ENCODE measurements around the gene TPRX2.

DNA sequence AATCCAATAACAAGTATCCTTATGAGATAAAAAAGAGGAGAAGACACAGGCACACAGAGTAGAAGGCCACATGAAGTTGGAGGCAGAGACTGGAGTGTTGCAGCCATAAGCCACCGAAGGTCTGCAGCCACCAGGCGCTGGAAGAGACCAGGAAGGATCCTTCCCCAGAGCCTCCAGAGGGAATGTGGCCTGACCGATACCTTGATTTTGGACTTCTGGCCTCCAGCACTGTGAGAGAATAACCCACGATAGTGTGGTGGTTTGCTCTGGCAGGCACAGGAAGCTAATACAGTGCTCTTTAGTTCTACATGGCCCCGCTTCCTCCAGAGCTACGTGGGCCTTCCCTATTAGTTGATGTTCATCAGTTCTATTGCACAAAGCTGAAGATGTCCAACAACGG, 42.3 kb downstream of the TPRX2 start:
- TF ChIP-seq, protein P1, sequence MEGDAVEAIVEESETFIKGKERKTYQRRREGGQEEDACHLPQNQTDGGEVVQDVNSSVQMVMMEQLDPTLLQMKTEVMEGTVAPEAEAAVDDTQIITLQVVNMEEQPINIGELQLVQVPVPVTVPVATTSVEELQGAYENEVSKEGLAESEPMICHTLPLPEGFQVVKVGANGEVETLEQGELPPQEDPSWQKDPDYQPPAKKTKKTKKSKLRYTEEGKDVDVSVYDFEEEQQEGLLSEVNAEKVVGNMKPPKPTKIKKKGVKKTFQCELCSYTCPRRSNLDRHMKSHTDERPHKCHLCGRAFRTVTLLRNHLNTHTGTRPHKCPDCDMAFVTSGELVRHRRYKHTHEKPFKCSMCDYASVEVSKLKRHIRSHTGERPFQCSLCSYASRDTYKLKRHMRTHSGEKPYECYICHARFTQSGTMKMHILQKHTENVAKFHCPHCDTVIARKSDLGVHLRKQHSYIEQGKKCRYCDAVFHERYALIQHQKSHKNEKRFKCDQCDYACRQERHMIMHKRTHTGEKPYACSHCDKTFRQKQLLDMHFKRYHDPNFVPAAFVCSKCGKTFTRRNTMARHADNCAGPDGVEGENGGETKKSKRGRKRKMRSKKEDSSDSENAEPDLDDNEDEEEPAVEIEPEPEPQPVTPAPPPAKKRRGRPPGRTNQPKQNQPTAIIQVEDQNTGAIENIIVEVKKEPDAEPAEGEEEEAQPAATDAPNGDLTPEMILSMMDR (IDR thresholded peaks at IDR 0.05), result no peak
- no peak for TF ChIP-seq POLR2A (IDR thresholded peaks at IDR 0.05)
